ENCODE results near the gene MYOZ3.

The MYOZ3 gene, protein sequence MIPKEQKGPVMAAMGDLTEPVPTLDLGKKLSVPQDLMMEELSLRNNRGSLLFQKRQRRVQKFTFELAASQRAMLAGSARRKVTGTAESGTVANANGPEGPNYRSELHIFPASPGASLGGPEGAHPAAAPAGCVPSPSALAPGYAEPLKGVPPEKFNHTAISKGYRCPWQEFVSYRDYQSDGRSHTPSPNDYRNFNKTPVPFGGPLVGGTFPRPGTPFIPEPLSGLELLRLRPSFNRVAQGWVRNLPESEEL

DNA sequence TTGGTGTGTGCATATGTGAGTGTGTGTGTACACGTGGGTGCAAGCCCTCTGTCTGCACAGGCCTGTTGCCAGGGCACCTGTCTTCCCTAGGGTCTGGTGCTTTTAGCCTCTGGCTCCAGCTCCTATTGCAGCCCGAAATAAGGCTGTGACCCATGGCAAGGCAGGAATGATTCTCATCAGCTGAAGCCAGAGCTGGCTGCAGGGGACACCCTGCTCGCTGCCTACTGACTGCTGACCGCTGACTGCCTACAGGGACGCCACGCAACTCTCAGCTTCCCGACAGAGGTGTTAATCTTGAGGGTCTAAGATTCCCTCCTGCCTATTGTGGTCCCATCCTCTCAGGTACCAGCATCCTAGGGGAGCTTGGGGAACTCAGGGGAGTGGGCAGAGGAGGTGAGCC is at the start of gene MYOZ3:
MYOZ3 (plus strand) TSS at position 166 of the 400 bp plus-strand sequence. CDS start 1,691 bp downstream, outside the sequence.
- DNase-seq: no peak

DNA sequence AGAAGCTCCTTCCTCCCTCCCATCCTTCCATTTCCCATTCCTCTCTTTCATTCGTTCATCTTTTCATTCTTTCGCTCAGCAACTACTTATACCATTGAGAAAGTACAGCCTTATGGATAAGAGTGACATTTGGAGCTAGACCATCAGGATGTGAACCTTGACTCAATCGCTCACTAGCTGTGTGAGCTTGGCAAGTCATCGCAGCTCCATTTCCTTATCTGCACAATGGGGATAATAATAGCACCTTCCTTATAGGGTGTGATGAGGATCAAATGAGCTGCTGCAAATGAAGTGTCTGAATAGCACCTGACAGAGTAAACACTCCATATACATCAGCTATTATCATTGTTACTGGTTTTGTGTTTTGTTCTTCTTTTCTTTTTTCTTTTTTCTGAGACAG is 48.6 kb upstream of the MYOZ3 start:
- no peak for DNase-seq

DNA sequence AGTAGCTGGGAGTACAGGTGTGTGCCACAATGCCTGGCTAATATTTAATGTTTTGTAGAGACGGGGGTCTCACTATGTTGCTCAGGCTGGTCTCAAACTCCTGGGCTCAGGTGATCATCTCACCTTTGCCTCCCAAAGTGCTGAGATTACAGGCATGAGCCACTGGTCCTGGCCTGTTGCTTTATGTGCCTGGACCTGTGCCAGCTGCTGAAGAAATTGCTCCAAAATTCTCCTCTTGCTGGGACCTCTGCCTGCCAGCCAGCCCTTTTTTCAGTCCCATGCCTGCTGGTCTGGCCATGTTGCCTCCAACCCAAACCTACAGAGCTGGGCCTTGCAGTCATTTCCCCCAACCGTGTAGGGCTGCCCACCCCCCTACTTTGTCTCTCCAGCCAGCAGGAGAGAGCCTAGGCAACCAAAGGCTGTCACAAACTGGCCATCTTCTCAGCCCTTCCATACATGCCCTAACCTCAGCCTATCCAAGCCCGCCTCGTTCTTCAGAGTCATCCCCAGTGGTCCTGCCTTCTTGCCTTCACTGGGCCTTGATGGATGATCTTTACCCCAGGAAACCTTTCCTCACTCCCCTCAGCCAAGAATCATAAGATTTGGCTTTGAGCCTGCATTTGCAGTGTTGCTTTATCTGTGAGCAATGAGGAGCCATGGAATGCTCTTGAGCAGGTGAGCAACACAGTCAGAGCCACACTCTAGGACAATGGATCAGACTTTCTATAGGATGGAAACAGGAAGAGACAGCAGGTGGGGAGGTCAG is 48.0 kb upstream of the MYOZ3 start:
- DNase-seq: no peak

DNA sequence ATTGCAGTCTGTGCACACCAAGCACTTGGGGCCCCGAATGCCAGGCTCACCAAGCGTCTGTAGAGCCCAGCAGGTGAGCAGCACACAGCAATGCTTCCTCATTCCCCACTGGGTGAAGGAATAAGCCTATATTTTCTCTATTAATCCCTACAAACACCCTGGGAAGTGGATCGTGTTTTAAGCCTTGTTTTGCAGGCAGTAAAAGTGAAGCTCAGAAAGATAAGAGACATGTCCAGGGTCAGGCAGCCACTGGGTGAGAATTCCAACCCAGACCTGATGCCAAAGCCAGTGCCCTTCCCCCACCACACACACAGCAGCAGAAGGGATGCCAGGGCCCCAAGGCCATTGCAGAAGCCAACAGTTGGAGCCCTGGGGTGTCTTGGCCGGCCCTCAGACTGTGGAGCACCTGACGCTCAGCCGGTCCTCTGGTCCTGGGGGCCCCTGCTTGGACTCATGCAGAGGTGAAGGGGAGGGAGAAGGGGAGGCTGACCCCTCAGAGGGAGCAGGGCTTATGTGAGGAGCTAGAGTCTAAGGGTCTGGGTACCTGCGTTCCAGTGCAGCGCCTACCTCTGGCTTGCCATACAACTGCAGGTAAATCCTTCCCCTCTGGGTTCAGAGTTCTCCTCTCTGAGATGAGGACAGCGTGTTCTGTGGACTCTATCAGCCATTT is 46.9 kb upstream of the MYOZ3 start:
- no peak for DNase-seq

DNA sequence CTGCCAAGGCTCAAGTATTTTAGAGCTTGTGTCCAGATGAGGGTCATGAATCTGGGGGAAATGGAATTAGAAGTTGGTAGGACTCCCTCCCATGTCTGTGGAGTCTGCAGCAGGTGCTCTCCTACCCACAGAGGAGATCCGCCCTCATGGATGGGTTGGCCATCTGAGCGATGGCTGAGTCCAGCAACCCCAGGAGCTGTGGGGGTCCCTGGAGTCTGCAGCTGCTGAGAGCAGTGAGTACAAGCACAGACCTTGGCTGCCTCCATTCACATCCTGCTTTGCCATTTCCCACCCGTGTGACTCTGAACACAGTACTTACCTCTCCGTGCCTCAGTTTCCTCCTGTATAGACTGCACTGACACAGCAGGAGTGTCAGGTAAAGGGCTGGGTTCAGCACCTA is 46.4 kb upstream of the MYOZ3 start:
- DNase-seq: no peak

DNA sequence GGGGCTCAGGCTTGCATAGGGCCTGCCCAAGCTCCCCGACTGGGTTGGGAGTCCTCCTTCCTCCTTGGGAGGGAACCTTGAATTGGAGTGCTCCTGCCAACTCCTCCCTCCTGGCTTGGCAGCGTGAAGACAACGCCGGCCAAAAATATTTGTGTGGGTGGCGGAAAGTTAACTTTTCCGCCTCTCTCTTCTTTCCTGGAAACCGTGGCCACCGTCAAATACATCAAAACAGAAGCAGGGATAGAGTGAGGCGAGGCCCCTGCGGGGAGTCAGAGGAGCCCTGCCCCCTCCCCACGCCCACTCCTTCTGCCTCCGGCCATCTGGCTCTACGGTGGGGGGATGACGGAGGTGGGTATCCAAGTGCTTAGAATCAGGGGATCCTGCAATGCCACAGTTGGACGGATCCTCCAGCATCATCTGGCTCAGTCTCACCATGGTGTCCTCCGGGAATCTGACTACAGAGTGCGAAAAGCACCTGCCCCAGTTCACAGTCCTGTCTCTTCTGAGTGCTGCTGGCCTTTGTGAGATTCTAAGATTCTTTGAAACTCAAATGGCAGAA is 45.8 kb upstream of the MYOZ3 start:
- peak in 6 of 56 donors; percentile 30 to 59 (median 34) for DNase-seq

DNA sequence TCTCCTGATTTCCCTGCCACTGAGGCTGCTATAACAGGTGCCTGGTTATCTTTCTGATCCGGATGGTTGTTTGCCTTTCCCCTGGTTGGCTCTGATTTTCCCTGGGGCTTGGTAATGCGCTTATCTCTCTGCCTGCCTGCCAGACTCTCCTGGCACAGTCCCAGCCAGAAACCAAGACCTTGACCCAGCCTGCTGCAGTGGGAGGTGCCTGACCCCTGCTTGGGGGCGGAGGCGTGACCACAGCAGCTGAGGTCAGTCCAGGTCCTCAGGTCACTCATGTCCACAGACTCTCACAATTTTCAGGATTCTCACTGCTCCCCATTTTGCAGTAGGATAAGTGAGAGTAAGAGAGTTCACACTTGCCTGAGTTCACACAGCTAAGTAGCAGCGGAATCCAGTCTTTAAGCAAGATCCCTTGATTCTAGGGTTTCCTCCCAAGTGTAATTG is 45.0 kb upstream of the MYOZ3 start:
- no peak for DNase-seq

DNA sequence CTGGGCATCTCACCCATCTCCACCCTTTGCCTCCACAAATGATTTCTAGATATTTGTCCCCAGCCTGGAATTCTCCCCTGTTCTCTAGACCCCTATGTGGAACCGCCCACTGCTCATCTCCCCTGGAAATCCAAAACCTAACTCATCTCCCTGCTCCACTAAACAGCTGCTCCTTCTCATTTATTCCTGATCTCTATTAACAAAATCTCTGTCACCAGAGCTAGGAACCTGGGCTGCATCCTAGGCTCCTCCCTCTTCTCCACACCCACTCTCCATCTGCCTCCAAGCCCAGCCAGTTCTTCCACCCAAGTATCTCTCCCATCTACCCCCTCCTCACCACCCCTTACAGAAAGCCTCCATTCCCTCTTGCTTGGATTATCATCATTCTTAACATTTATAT is 44.5 kb upstream of the MYOZ3 start:
- DNase-seq: peak in 2 of 56 donors; percentile 21 to 54

DNA sequence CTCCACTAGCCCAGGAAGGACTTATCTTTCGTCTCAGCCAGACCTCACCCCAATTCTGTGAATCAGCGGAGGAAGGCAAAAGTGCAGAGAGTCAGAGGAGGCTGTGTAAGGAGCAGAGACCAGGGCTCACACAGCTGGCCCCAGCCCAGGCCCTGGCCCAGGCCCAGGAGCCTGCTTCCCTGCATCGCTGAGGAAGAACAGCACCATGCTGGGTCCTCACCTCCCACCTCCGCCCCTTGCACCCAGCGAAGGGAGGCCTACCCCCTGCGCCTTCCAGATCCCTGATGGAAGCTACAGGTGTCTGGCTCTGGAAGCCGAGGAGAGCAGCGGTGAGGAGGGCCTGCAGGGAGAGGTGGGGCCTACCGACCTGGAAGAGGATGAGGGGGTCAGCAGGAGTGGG is 42.9 kb upstream of the MYOZ3 start:
- DNase-seq: no peak

DNA sequence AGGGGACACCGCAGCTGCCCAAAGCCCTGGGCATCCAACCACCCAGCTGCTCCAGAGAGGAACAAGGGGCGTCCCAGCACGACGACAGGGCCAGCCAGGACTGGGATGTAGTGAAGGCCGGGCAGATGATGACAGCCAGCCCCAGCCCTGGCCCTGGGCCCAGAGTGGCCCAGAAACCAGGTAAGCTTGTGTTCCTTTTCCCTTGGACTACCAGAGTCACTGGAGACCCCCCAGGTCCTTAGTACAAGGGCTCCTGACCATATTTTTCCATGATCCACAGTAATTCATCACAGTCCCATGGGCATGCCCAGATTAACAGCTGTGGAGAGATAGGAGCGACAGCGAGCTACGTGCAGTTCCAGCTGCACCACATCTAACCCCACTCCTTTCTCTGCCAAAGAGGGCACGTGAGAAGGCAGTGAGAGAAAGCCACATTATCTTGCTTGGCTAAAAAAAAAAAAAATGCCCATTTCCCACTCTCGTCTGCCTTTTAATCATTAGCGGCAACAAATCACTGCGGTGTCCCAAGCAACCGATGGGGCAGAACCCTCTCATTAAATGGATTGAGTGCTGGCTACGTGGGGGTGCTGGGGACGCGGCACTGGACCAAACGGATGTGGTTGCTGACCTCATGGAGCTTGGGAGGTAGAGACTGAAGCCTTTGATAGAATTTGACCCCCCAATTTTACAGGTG is 42.3 kb upstream of the MYOZ3 start:
- DNase-seq: no peak

DNA sequence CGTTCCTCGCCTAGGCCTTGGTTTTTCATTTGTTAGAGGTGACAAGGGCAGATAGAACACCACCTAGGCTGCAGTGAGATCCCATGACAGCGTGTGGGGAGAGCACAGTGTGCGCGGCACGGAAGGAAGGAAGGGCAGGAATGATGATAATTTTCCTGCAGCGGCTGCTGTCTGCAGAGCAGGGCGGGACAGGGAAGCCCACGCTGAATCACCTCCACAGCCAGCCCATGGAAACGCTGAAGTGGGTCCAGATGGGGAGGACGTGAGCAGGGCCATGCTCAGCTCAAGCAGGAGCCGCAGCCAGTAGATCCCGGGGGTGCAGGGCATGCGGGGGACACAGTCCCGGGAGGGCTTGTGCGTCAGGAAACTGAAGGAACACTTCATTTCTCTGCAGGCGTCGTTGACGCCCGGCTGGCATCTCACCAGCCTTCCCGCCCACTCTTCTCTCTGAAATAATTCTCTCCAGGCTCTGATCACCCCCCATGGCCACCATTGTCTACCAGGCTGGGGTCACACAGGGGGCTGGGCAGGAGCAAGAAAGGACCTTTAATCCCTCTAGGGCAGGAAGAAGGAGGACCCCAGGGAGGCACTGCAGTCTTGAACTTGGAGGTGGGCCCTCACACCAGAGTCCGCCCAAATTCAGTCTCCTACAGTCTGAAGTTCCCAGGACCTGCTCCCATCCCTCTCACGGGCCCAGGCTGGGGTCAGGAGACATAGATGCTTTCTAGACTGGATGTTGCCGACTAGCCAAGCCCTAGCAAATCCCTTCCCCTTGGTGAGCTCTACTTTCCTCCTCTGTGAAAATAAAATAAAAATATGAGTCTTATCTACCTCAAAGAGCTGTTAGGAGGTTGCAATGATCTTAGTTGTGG is 41.5 kb upstream of the MYOZ3 start:
- DNase-seq: peak in 4 of 56 donors; percentile 35 to 62 (median 44)

DNA sequence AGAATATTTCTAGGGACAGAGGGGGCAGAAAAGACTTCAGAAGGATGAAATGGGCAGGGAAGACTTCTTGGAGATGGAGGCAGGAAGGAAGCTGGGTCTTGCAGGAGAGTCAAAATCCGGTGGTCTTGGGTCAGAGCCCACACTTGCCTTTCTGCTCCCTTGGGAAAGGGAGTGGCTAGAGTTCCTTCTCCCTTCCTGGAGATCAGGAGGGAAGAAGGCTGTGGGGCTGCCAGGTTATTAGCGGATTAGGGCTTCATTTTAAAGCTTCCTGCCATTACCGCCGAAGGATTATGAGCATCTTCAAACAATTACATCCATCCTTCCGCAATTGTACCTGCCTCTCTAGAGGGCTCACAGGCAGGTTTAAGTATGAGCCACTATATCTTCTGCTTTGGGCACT is 39.8 kb upstream of the MYOZ3 start:
- DNase-seq: no peak

DNA sequence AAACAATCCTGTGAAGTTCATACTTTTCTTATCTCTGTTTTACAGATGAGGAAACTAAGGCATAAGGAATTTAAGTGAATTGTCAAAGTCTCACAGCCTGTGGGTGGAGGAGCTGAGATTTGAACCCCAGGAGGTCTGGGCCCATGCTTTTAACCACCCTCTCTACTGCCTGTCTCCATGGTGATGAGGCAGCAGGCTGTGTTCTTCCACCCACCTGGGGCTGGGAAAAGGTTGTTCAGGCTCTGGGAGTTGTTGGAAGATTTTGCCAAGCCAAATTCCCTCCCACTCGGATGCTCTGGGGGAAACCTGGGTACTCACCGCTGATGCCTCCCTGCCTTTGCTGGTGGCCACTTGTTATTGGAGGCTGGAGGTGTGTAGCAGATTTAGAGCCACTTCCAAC is 38.9 kb upstream of the MYOZ3 start:
- peak in 2 of 56 donors; percentile 28 to 38 for DNase-seq

DNA sequence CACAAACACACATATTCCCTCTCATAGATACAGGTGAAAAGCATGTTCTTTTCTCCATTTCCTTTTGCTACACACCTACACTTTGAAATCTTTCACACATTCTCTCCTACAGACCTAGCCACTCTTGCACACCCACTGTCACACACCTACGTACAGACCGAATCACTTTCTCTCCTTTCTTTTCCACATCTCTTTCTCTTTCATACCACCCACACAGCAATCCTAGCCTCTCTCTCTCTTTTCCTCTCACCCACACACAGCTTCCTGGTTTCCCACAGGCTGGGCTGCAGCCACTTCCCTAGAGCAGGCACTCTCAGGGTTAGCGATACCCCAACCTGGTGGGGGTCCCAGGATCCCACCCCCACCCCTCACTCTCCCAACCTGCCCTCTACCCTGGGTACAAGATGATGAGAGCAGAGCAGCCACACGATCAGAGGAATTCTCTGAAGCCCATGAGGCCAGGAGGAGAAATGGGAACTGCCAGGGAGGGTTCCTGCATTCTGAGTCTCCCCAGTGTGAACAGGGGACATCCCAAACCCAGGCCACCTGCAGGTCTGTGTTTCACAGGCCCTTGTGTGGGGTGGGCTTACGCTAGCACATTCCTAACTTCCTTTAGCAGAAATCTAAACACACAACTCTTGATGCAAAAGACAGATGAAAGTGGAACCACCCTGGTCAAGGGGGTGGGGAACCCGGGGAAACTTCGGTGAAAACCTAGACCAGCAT is 37.7 kb upstream of the MYOZ3 start:
- peak in 2 of 56 donors; percentile 29 to 47 for DNase-seq

DNA sequence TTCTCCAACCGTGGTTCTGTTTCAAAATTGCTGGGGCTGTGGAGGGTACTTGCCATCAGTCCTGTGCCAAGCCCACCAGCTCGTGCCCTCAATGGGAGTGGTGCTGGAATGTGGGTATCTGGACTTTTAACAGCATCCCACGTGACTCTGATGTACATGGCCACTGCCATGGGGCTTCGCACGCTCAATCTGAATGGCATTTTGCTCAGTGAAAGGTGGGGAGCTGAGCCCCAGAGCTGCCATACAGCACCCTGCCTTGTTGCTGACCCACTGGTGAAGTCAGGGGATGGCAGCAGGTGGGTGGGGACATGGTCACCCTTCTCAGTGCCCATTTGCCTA is 37.2 kb upstream of the MYOZ3 start:
- no peak for DNase-seq

DNA sequence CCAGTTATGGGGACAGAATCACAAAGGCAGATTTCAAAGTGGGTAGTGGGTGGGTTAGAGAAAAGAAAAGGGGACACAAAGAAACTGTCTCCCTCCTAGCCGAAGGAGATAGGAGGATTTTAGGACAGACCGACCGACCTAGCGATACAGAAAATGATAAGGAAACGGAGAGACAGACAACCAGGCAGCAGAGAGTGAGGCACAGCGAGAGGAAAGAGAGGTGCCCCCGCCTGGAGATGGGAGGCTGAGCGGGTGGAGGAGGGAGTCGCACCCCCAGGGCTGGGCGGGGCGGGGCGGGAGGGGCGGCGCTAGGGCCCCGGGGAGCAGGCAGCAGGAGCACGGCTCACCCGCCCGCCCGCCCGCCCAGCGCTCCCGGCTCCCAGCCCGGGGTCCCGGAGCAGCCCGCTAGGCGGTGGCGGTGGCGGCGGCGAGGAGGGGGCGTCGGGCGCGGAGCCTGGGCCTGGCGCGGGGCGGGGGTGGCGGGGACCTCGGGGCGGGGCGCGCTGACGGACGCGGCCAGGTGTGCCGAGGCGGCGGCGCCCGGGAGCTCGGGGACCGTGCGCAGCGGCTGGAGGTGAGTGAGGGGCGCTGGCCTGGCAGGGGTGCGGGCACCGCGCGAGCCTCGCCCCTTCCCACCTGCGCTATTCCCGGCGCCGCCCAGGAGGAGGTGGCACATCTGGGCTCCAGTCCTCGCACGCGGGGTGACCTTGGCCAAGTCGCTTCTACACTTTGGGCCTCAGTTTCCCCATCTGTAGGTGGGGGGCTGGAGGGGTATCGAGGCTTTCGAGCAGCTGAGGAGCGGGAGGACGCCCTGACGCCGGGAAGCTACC is 36.5 kb upstream of the MYOZ3 start:
- DNase-seq: peak in 9 of 56 donors; percentile 30 to 49 (median 36)

DNA sequence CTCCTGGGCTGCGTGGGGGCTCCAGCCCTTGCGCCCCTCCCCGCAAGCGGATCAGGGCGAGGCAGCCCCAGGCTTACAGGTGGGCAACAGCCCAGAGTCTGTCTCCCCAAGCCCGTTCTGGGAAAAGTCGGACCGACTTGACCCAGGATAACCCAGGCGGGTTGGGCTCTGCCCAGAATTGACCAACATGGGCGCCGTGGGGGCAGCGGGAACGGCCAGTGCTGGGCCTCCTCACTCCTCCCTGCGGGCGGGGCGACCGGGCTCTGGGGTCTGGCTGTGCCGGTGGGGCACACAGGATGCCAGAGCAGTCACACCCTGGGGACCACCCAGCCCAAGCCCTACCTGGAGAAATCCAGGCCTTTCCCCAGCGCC is 35.9 kb upstream of the MYOZ3 start:
- DNase-seq: no peak

DNA sequence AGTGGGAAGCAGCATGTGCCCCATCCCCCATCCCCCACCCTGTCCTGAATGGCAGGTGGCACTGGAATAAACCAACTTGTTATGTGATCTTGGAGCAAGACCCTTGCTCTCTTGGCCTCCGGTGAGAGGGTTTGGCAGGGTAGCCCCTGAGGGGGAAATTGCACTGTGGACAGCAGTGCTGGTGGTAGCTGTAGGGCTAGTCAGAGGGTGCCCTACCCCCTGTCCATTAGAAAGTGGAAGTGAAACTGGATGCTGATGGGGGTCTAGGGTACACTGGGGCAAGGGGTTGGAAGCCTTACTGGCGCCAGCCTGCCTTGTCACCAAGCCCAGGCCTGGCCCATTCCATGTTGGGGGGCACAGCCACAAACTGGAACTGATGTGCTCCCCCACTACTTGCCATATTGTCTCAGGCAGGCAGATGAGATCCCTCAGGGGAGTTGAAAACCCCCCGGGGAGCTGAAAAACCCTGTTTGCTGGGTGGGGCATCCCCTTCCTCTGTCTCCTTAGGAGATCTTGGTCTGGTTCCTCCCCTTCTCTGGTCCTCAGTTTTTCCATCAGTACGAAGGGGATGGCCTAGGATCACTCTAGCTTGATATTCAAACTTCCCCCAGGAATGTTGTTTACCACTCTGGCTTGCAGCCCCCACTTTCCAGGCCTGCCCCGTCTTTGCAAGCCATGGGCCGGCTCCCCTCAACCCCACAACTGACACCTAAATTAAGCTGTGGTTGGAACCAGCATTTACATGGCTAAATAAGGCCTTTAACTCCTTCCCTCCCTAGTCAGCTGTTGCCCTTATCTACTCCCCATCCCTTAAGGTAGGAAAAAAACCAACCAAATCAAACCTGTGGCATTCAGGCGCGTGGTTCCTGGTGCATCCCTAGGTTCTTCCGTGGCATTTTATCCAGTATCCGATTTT is 35.0 kb upstream of the MYOZ3 start:
- DNase-seq: no peak

All from amygdala (tissue), 56 donors.